IPS-18a (cell line): ENCODE data around the gene MEN1.

ENCODE experiments used
- H3K27ac ChIP-seq: one replicate; pipeline ENCODE4 v1.5.1; 2013; ENCODE audit warnings: low read length
- H3K27me3 ChIP-seq: one replicate; pipeline ENCODE4 v1.6.1; 2013; ENCODE audit warnings: mild to moderate bottlenecking, low read length; ENCODE audit not compliant: control insufficient read depth, insufficient read depth
- H3K36me3 ChIP-seq: one replicate; pipeline ENCODE4 v1.6.1; 2013; ENCODE audit warnings: low read depth, low read length; ENCODE audit not compliant: control insufficient read depth
- H3K4me1 ChIP-seq: one replicate; pipeline ENCODE4 v1.6.1; 2013; ENCODE audit warnings: low read depth, low read length; ENCODE audit not compliant: control insufficient read depth
- H3K4me3 ChIP-seq: one replicate; pipeline ENCODE4 v1.5.1; 2013; ENCODE audit warnings: low read length
- H3K9ac ChIP-seq: one replicate; pipeline ENCODE4 v1.6.1; 2013; ENCODE audit warnings: mild to moderate bottlenecking, low read length, moderate library complexity
- H3K9me3 ChIP-seq: one replicate; pipeline ENCODE4 v1.6.1; 2013; ENCODE audit warnings: low read depth, low read length; ENCODE audit not compliant: control insufficient read depth

Gene MEN1

GRCh38 chr11:64760759-64761420 is 49.5 kb downstream of the MEN1 start:
- Histone ChIP-seq H3K27me3 (no peaks in the 10 kb centered on the region), H3K36me3 (peaks cover 19% of the 10 kb centered on the region), H3K4me1 (peaks cover 59% of the 10 kb centered on the region), H3K4me3 (no peak overlapping the region), H3K9ac (no peak overlapping the region), H3K27ac (peak overlapping the region; percentile 12), H3K9me3 (no peaks in the 10 kb centered on the region)

DNA sequence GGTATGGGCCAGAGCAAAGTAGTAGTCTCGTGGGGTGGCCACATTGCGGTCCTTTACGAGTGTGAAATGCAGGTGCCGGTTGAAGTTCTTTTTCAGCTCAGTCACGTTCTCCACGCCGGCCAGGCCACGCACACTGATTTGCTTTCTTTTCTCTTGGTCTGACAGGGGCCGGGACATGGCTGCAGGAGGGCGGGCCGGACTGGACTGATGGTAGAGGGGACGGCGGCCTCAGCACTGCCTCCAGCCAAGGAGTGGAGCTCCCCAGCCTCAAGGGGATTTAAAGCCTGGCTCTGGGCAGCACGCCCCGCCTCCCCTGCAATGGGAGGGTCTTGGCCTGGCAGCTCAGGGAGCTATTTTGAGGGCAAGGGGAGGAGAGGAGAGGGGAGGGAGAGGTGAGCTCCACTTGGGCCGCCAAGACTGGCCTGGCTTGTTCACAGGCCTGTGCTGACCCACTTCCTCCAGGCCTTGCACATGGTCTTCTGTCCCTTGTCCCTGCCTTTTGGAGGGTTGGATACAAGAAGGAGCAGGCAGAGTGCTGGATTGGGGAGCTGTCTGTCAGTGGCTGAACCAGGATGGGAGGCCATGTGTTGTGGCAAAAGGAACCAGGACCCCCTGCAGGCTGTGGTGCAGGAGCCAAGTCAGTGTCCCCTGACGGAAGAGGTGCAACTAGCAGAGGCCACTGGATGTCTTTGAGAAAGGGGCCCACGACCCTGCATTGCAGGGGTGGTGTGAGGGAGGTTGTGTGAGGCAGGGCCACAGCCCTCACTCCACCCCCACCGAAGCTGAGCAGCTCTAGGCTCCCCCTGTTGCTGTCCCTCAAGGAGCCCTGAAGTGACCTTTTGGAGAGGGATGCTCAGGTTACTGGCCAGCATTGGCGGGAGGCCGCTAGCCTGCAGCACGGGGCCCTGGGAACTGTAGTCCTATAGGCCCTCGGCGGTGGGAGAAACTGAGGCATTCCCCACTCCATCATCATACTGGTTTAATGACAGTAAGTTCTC is 50.3 kb downstream of the MEN1 start, which contains the start of gene PYGM:
Gene PYGM (minus strand): TSS at position 253 of the 998 bp plus-strand sequence. CDS start 76 bp downstream, at position 177.
- Histone ChIP-seq H3K27ac (peak within 1 kb of the TSS; percentile 12), H3K4me1 (peaks cover 54% of the 10 kb centered on the region), H3K36me3 (peaks cover 13% of the 10 kb centered on the region), H3K27me3 (no peaks in the 10 kb centered on the region), H3K9me3 (no peaks in the 10 kb centered on the region), H3K9ac (no peak within 1 kb of the TSS), H3K4me3 (peak within 1 kb of the TSS; percentile 1)

DNA sequence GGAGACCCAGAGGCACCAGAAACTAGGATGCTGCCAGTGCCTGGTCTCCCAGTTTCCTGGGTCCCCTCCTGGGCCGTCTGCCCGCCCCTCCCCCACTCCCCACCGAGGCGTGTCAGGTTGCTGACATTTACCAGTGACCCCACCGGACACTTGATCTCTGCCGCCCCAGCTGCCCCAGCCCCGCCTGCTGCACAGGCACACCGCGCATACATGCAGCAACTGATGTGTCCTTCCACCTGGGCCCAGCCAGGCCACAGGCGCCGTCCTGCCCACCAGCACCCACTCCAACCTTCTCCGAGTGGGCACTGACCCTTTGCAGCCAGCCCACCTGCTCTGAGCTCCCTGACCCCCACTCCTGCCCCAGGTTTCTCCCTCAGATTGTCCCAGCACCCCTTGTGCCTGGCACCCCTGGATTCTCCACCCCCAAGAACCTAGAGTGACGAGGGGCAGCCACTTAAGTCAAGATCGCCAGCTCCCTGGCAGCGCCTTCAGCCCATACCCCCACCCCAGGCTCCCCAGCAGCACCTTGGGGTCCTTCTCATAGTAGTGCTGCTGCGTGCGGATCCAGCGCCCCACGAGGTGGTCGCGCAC is 51.1 kb downstream of the MEN1 start:
- H3K9ac ChIP-seq: no peak overlapping the region
- no peak overlapping the region for H3K27ac ChIP-seq
- H3K27me3 ChIP-seq: no peaks in the 10 kb centered on the region
- H3K9me3 ChIP-seq: no peaks in the 10 kb centered on the region
- H3K36me3 ChIP-seq: peaks cover 5% of the 10 kb centered on the region
- H3K4me3 ChIP-seq: no peak overlapping the region
- peaks cover 46% of the 10 kb centered on the region for H3K4me1 ChIP-seq

DNA sequence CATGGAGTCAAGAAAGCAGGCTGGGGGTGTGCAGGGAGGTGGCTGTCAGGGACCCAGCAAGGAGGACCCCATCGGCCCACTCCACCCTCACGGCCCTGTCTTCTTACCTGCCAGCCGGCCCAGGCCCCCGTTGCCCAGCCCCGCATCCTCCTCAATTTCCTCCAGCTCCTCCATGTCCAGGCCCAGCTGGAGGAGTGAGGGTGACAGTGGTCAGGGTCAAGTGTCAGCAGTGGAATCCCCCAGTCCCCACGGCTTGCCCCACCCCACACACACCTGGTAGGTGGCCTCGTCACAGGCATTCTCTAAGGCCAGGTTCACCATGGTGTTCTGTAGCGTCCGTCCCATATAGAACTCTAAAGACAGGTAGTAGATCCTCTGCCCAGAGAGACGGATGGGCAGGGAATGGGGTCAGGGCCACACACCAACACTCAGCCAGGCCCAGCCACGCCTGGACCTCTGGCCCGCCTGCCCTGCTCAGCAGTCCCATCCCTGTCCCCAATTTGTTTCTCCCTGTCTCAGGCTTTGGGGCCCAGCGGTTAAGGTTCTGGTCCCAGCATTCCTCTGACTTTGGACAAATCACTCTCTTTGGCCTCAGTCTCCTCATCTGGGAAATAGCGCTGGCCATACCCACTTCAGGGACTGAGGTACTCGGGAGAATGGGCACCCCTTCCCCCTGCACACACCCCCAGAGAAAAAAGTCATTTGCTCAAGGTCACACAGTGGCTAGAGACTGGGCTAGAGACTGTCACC is 51.8 kb downstream of the MEN1 start:
- no peak overlapping the region for H3K9ac ChIP-seq
- H3K36me3 ChIP-seq: no peaks in the 10 kb centered on the region
- H3K27ac ChIP-seq: no peak overlapping the region
- peaks cover 39% of the 10 kb centered on the region for H3K4me1 ChIP-seq
- H3K4me3 ChIP-seq: no peak overlapping the region
- no peaks in the 10 kb centered on the region for H3K27me3 ChIP-seq
- no peaks in the 10 kb centered on the region for H3K9me3 ChIP-seq

DNA sequence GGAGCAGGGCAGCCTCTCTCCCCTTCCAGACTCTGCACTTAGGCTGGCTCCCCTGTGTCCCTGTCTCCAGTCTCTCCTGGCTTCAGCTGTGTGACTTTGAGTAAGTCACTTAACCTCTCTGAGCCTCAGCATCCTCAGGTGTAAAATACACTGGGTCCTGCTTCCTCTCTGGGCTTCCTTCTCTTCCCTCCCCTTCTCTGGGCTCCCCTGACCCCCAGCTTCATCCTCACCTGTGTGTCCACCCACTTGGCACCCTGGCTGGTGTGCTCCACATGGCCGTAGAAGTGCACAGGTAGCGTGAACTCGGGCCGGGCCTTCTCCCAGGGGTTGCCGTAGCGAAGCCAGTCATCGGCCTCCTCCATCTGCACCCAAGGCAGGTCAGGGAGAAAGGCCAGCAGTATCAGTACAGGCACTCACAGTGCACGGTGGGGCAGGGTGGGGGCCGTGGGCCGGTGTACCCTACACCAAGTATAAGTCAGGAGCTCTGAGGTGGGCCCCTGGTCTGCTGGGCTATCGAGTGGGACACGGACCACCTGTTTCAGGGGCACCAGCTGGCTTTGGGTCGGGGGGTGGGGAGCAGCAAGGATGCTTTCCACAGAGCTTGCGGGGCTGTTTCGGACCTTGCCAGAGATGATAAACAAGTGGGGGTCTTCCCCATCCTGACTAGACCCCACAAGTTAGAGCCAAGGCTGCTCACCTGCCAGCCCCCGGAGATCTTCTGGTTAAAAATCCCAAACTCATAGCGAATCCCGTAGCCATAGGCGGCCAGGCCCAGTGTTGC is 52.6 kb downstream of the MEN1 start:
- H3K4me1 ChIP-seq: peaks cover 31% of the 10 kb centered on the region
- no peaks in the 10 kb centered on the region for H3K27me3 ChIP-seq
- no peak overlapping the region for H3K4me3 ChIP-seq
- no peak overlapping the region for H3K9ac ChIP-seq
- H3K27ac ChIP-seq: no peak overlapping the region
- H3K9me3 ChIP-seq: no peaks in the 10 kb centered on the region
- no peaks in the 10 kb centered on the region for H3K36me3 ChIP-seq

DNA sequence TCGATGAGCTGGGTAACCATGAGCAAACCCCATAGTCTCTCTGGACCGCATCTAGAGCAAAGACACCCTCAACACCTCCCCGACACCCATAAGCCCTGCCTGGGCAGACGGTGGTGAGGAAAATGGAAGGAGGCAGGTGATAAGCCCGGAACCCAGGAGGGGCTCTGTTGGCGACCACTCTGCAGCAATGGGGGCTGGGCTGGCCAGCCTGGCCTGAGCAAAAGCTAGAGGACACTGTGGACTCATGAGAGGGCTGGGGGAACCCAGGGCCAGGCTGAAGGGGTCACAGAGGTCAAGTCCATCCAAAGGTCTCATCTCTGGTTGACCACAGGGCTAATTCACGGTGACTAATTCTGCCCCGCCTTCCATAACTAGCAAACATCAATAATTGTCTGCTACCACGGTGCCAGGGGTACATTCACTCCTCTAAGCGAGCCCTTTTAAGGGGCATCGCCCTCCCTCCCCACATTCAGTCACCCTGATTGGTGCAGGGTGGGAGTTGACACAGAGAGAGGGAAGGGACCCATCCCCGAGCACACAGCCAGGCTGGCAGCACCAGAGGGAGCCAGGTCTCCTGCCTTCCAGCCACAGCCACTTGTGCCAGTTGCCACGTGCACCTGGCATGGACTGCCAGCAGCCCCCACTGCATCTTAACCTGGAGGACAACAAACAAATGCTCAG is 54.5 kb downstream of the MEN1 start:
- H3K9me3 ChIP-seq: no peaks in the 10 kb centered on the region
- H3K4me1 ChIP-seq: peaks cover 17% of the 10 kb centered on the region
- no peaks in the 10 kb centered on the region for H3K27me3 ChIP-seq
- no peak overlapping the region for H3K9ac ChIP-seq
- no peaks in the 10 kb centered on the region for H3K36me3 ChIP-seq
- no peak overlapping the region for H3K4me3 ChIP-seq
- no peak overlapping the region for H3K27ac ChIP-seq

GRCh38 chr11:64754919-64755662 is 55.3 kb downstream of the MEN1 start:
- Histone ChIP-seq H3K4me1 (peaks cover 11% of the 10 kb centered on the region), H3K27ac (no peak overlapping the region), H3K9ac (no peak overlapping the region), H3K27me3 (no peaks in the 10 kb centered on the region), H3K9me3 (no peaks in the 10 kb centered on the region), H3K36me3 (no peaks in the 10 kb centered on the region), H3K4me3 (no peak overlapping the region)

DNA sequence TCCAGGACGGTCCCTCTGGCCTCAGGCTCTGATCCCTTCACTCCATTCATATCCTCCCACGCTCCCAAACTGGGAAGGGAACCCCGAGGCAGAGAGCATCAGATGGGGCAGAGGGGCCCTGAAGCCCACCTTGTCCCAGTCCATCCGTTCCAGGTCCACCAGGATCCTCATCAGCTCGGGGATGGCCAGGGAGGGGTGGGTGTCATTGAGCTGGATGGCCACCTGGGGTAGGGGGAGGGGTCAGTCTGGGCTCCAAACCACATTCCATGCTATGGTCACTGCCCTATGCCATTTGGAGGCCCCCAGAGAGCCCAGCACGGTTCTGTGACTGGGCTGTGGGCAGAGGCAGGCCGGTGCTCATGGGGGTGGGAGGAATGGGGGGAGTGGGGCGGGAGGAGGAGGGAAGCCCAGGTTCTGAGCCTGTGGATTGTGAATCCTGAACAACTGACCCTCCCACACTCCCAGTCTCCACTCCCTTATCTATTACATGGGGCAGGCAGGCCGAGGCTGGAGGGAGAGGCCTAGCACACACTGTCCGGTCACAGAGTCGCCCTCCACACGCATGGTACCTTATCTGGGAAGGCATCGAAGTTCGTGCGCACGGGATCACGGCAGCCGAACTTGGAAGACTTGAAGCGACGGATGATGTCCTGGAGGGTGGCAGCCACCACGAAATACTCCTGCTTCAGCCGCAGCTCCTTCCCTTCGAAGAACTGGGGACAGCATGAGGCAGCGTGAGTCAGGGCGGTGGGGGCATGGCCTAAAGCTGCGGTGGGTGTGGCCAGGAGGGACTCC is 56.0 kb downstream of the MEN1 start:
- H3K27me3 ChIP-seq: no peaks in the 10 kb centered on the region
- no peaks in the 10 kb centered on the region for H3K9me3 ChIP-seq
- H3K9ac ChIP-seq: no peak overlapping the region
- no peak overlapping the region for H3K27ac ChIP-seq
- no peak overlapping the region for H3K4me3 ChIP-seq
- H3K4me1 ChIP-seq: peaks cover 5% of the 10 kb centered on the region
- H3K36me3 ChIP-seq: no peaks in the 10 kb centered on the region
